DND-41 (cell line): ENCODE measurements around the gene LYAR.

Experiments used
- EZH2 ChIP-seq: IDR thresholded peaks from 3 replicates; pipeline ENCODE4 v1.6.1; 2012; ENCODE audit warnings: borderline replicate concordance, low read depth, mild to moderate bottlenecking, moderate library complexity, low read length, inconsistent platforms; ENCODE audit not compliant: severe bottlenecking
- TF ChIP-seq, protein P1 (sequence below): IDR thresholded peaks from 2 replicates; pipeline ENCODE4 v1.5.1; 2012; ENCODE audit warnings: borderline replicate concordance, low read length, moderate library complexity, mild to moderate bottlenecking; ENCODE audit not compliant: poor library complexity, severe bottlenecking; ENCODE audit errors: extremely low read depth

DNA sequence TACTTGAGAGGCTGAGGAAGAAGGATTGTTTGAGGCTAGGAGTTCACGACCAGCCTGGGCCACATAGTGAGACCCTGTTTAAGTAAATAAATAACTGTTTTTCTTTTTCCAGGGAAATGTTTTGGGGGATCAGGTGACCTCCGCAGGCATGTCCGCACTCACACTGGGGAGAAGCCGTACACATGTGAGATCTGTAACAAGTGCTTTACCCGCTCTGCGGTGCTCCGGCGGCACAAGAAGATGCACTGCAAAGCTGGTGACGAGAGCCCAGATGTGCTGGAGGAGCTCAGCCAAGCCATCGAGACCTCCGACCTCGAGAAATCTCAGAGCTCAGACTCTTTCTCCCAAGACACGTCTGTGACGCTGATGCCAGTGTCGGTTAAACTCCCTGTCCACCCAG is 30.6 kb upstream of the LYAR start:
- no peak for TF ChIP-seq EZH2
- TF ChIP-seq, protein P1, sequence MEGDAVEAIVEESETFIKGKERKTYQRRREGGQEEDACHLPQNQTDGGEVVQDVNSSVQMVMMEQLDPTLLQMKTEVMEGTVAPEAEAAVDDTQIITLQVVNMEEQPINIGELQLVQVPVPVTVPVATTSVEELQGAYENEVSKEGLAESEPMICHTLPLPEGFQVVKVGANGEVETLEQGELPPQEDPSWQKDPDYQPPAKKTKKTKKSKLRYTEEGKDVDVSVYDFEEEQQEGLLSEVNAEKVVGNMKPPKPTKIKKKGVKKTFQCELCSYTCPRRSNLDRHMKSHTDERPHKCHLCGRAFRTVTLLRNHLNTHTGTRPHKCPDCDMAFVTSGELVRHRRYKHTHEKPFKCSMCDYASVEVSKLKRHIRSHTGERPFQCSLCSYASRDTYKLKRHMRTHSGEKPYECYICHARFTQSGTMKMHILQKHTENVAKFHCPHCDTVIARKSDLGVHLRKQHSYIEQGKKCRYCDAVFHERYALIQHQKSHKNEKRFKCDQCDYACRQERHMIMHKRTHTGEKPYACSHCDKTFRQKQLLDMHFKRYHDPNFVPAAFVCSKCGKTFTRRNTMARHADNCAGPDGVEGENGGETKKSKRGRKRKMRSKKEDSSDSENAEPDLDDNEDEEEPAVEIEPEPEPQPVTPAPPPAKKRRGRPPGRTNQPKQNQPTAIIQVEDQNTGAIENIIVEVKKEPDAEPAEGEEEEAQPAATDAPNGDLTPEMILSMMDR, result no peak
